Measurements from ENCODE around the gene CFAP20.

Gene CFAP20

DNA sequence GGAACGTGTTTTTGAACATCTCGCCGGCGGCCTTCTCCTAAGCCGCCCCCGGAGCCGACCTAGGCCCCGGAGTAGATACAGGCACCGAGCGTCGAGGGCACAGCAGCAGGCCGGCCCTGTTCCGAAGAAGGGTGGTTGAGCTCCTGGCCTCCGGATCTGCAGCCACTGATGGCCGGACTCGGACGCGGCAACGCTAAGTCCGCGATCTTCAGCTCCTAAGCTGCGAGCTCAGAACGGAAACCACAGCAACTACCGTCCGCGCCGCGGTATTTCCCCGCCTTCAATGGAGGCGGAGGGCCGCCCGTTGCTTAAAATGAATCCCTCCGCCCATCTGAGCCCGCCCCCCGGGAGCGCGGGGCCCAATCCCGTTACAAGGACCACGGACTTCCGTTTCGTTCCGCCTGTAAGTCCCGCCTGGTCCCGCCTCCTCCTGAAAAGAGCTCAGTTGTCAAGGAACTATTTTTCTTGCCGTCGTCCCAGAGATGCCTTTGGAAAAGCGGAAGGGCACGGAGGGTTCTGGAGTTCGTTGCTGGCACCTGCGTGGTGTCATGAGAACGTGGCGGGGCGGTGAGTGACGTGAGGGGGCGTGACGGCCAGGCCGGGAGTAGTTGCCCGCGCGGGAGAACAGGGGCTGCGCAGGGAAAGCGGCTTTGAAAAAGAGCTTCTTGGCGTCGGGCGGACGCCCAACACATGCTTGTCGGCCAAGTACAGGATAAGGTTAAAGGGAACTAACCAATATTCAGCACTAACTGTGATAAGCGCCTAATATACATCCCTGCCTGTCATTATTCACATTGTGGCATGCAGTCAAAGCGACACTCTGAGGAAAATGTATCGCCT, at the start of gene CFAP20:
CFAP20 (minus strand) TSS at position 285 of the 840 bp plus-strand sequence; CDS start at position 19, 266 bp downstream.
- peak within 1 kb of the TSS; percentile 76 for H3K9ac ChIP-seq (ENCODE audit: low read length)
- no peaks in the 10 kb centered on the region for H3K27me3 ChIP-seq (ENCODE audit: control insufficient read depth in 1 of 2, insufficient read depth in 2 of 2, low read length in 2 of 2)
- H3K9me3 ChIP-seq (ENCODE audit: low read length), result no peaks in the 10 kb centered on the region
- peaks cover 34% of the 10 kb centered on the region for H3K4me1 ChIP-seq (ENCODE audit: insufficient read depth, low read length)
- H3K27ac ChIP-seq (ENCODE audit: low read depth, low read length), result peak within 1 kb of the TSS; percentile 97
- peak within 1 kb of the TSS; percentile 84 to 96 for H3K4me3 ChIP-seq (ENCODE audit: low read depth in 1 of 2, low read length in 2 of 2)
- no peaks in the 10 kb centered on the region for H3K36me3 ChIP-seq (ENCODE audit: insufficient read depth, low read length)

DNA sequence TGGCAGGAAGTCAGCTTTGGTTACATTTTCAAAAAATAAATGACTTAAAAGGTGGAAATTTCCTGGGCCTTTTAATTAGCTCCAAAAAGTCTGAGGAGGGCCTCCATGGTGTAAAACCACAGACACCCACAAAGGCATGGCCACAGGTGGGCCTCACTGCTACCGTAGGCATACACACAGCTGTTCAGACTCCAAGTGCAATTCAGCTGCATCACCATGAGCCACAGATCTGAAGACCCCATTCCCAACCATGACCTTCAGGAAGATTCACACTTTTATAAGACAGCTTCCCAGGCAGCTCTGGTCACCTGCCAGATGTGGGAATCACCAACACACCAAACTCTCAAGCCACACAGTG, 48.2 kb upstream of the CFAP20 start:
- Histone ChIP-seq H3K27me3 (ENCODE audit: control insufficient read depth in 1 of 2, insufficient read depth in 2 of 2, low read length in 2 of 2) (no peaks in the 10 kb centered on the region), H3K27ac (ENCODE audit: low read depth, low read length) (no peak overlapping the region), H3K9me3 (ENCODE audit: low read length) (no peaks in the 10 kb centered on the region), H3K36me3 (ENCODE audit: insufficient read depth, low read length) (peaks cover 21% of the 10 kb centered on the region), H3K4me1 (ENCODE audit: insufficient read depth, low read length) (no peaks in the 10 kb centered on the region), H3K4me3 (ENCODE audit: low read depth in 1 of 2, low read length in 2 of 2) (no peak overlapping the region), H3K9ac (ENCODE audit: low read length) (no peak overlapping the region)

DNA sequence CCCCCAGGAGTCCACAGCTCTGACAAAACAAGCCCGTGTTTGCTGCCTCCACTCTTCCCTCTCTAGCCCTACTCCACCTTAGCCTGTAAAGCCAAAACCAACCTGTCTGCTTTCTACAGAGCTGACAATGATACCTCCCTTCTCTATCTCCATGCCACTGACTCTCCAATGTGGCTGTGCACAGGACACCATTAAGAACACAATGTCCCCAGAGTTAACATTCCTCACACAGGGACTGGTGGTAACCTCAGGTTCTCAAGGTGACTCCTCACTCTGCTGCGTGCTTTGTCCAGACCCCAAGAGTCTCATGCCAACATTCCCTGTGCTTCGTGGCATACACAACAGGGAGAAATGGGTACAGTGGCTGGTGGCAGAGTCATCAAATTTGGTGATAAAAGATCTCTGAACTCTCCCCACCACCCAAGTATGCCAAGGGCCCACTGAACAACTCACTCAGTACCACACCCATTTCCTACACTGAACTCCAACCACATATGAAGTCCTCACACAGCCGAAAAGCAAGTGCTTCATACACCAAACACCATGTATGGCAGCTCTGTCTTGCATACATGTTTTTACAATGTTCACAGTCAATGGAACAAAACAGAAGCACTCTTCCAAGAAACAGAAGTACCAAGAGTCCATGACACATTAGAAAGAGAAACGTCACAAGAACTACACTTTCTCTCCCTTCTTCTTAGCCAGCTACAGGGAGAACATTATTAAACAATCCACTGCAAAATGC, 47.6 kb upstream of the CFAP20 start:
- peaks cover 21% of the 10 kb centered on the region for H3K36me3 ChIP-seq (ENCODE audit: insufficient read depth, low read length)
- no peak overlapping the region for H3K9ac ChIP-seq (ENCODE audit: low read length)
- no peaks in the 10 kb centered on the region for H3K27me3 ChIP-seq (ENCODE audit: control insufficient read depth in 1 of 2, insufficient read depth in 2 of 2, low read length in 2 of 2)
- H3K9me3 ChIP-seq (ENCODE audit: low read length), result no peaks in the 10 kb centered on the region
- no peaks in the 10 kb centered on the region for H3K4me1 ChIP-seq (ENCODE audit: insufficient read depth, low read length)
- no peak overlapping the region for H3K27ac ChIP-seq (ENCODE audit: low read depth, low read length)
- no peak overlapping the region for H3K4me3 ChIP-seq (ENCODE audit: low read depth in 1 of 2, low read length in 2 of 2)

DNA sequence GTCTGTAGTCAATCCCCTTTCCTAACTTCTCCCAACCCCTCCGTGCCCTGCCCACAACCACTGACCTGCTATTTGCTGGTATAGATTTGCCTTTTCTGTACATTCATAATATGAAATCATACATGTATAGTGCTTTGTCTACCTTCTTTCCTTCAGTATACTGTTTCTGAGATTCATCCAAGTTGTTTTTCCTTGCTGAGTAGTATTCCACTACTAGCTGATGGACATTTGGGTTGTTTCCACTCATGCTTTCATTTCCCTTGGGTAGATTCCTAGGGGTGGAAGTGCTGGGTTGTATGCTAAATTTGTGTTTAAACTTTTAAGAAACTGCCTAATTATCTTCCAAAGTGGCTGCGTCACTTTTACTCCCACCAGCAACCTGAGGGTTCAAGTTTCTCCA, 41.0 kb upstream of the CFAP20 start:
- peaks cover 44% of the 10 kb centered on the region for H3K36me3 ChIP-seq (ENCODE audit: insufficient read depth, low read length)
- H3K4me1 ChIP-seq (ENCODE audit: insufficient read depth, low read length), result no peaks in the 10 kb centered on the region

GRCh38 chr16:58160855-58161254, 31.7 kb upstream of the CFAP20 start:
- H3K9me3 ChIP-seq (ENCODE audit: low read length), result no peaks in the 10 kb centered on the region
- no peaks in the 10 kb centered on the region for H3K27me3 ChIP-seq (ENCODE audit: control insufficient read depth in 1 of 2, insufficient read depth in 2 of 2, low read length in 2 of 2)
- H3K4me3 ChIP-seq (ENCODE audit: low read depth in 1 of 2, low read length in 2 of 2), result no peak overlapping the region
- H3K27ac ChIP-seq (ENCODE audit: low read depth, low read length), result no peak overlapping the region
- no peaks in the 10 kb centered on the region for H3K4me1 ChIP-seq (ENCODE audit: insufficient read depth, low read length)
- H3K9ac ChIP-seq (ENCODE audit: low read length), result no peak overlapping the region
- peaks cover 64% of the 10 kb centered on the region for H3K36me3 ChIP-seq (ENCODE audit: insufficient read depth, low read length)

More for the DNA sequence above, 41.0 kb upstream of the CFAP20 start:
- H3K4me3 ChIP-seq (ENCODE audit: low read depth in 1 of 2, low read length in 2 of 2), result no peak overlapping the region
- H3K27me3 ChIP-seq (ENCODE audit: control insufficient read depth in 1 of 2, insufficient read depth in 2 of 2, low read length in 2 of 2), result no peaks in the 10 kb centered on the region
- no peaks in the 10 kb centered on the region for H3K9me3 ChIP-seq (ENCODE audit: low read length)
- no peak overlapping the region for H3K27ac ChIP-seq (ENCODE audit: low read depth, low read length)
- H3K9ac ChIP-seq (ENCODE audit: low read length), result no peak overlapping the region

DNA sequence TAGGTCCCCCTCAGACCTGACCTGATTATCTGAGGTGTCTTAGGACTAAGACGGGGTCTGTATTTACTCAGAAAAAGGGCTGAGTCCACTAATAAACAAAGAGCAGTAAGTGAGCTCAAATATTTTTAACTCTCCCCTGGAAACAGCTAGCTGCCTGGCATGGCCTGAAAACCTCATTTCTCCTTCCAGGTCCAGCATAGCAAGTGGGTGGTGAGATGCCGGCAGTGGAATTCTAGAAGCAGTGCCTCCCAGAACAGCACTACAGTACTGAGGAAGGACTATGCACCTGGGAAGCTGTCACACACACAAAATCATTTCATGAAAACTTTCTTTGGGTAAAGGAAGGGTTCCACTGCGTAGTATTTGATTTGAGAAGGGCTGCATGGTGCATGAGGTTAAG, 29.5 kb upstream of the CFAP20 start:
- Histone ChIP-seq H3K27me3 (ENCODE audit: control insufficient read depth in 1 of 2, insufficient read depth in 2 of 2, low read length in 2 of 2) (no peaks in the 10 kb centered on the region), H3K27ac (ENCODE audit: low read depth, low read length) (no peak overlapping the region), H3K9me3 (ENCODE audit: low read length) (no peaks in the 10 kb centered on the region), H3K36me3 (ENCODE audit: insufficient read depth, low read length) (peaks cover 44% of the 10 kb centered on the region), H3K9ac (ENCODE audit: low read length) (no peak overlapping the region), H3K4me1 (ENCODE audit: insufficient read depth, low read length) (no peaks in the 10 kb centered on the region), H3K4me3 (ENCODE audit: low read depth in 1 of 2, low read length in 2 of 2) (no peak overlapping the region)

GRCh38 chr16:58157951-58158540, 28.9 kb upstream of the CFAP20 start:
- Histone ChIP-seq H3K4me3 (ENCODE audit: low read depth in 1 of 2, low read length in 2 of 2) (no peak overlapping the region), H3K9ac (ENCODE audit: low read length) (no peak overlapping the region), H3K27me3 (ENCODE audit: control insufficient read depth in 1 of 2, insufficient read depth in 2 of 2, low read length in 2 of 2) (no peaks in the 10 kb centered on the region), H3K9me3 (ENCODE audit: low read length) (no peaks in the 10 kb centered on the region), H3K4me1 (ENCODE audit: insufficient read depth, low read length) (no peaks in the 10 kb centered on the region), H3K27ac (ENCODE audit: low read depth, low read length) (no peak overlapping the region), H3K36me3 (ENCODE audit: insufficient read depth, low read length) (peaks cover 39% of the 10 kb centered on the region)

- no peak overlapping the region for H3K4me3 ChIP-seq (ENCODE audit: low read depth in 1 of 2, low read length in 2 of 2)
- H3K9me3 ChIP-seq (ENCODE audit: low read length), result no peaks in the 10 kb centered on the region
- H3K4me1 ChIP-seq (ENCODE audit: insufficient read depth, low read length), result no peaks in the 10 kb centered on the region
- no peaks in the 10 kb centered on the region for H3K27me3 ChIP-seq (ENCODE audit: control insufficient read depth in 1 of 2, insufficient read depth in 2 of 2, low read length in 2 of 2)
- peaks cover 31% of the 10 kb centered on the region for H3K36me3 ChIP-seq (ENCODE audit: insufficient read depth, low read length)
- H3K27ac ChIP-seq (ENCODE audit: low read depth, low read length), result no peak overlapping the region
- H3K9ac ChIP-seq (ENCODE audit: low read length), result no peak overlapping the region
These were observed 28.1 kb upstream of the CFAP20 start for GRCh38 chr16:58157239-58157638.

GRCh38 chr16:58155839-58156238, 26.7 kb upstream of the CFAP20 start:
- no peak overlapping the region for H3K27ac ChIP-seq (ENCODE audit: low read depth, low read length)
- H3K9ac ChIP-seq (ENCODE audit: low read length), result no peak overlapping the region
- no peak overlapping the region for H3K4me3 ChIP-seq (ENCODE audit: low read depth in 1 of 2, low read length in 2 of 2)
- no peaks in the 10 kb centered on the region for H3K9me3 ChIP-seq (ENCODE audit: low read length)
- H3K27me3 ChIP-seq (ENCODE audit: control insufficient read depth in 1 of 2, insufficient read depth in 2 of 2, low read length in 2 of 2), result no peaks in the 10 kb centered on the region
- no peaks in the 10 kb centered on the region for H3K4me1 ChIP-seq (ENCODE audit: insufficient read depth, low read length)
- peaks cover 17% of the 10 kb centered on the region for H3K36me3 ChIP-seq (ENCODE audit: insufficient read depth, low read length)

DNA sequence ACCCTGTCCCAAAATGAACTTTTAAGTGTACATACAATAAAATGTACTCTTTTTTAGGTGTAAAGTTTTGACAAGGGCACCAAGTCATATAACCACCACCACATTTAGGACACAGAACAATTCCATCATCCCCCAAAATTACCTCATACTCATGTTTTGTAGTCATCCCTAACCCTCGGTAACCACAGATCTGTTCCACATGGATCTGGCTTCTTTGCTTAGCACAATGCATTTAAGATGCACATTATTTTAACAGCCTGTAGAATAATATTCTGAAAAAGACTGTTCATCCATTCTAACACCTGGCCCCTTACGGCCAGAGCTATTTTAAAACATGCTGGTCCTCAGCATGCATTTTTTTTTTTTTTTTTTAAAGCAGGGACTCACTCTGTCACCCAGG, 25.2 kb upstream of the CFAP20 start:
- Histone ChIP-seq H3K4me3 (ENCODE audit: low read depth in 1 of 2, low read length in 2 of 2) (no peak overlapping the region), H3K9ac (ENCODE audit: low read length) (no peak overlapping the region), H3K36me3 (ENCODE audit: insufficient read depth, low read length) (peaks cover 10% of the 10 kb centered on the region), H3K27me3 (ENCODE audit: control insufficient read depth in 1 of 2, insufficient read depth in 2 of 2, low read length in 2 of 2) (no peaks in the 10 kb centered on the region), H3K27ac (ENCODE audit: low read depth, low read length) (no peak overlapping the region), H3K9me3 (ENCODE audit: low read length) (no peaks in the 10 kb centered on the region), H3K4me1 (ENCODE audit: insufficient read depth, low read length) (no peaks in the 10 kb centered on the region)

GRCh38 chr16:58152246-58152868, 23.2 kb upstream of the CFAP20 start:
- Histone ChIP-seq H3K9me3 (ENCODE audit: low read length) (no peaks in the 10 kb centered on the region), H3K4me3 (ENCODE audit: low read depth in 1 of 2, low read length in 2 of 2) (no peak overlapping the region), H3K27me3 (ENCODE audit: control insufficient read depth in 1 of 2, insufficient read depth in 2 of 2, low read length in 2 of 2) (no peaks in the 10 kb centered on the region), H3K36me3 (ENCODE audit: insufficient read depth, low read length) (no peaks in the 10 kb centered on the region), H3K9ac (ENCODE audit: low read length) (no peak overlapping the region), H3K4me1 (ENCODE audit: insufficient read depth, low read length) (no peaks in the 10 kb centered on the region), H3K27ac (ENCODE audit: low read depth, low read length) (no peak overlapping the region)

Data from muscle layer of colon (tissue), 2 donors.